Measurements from ENCODE around the gene BCL11B. TPM values are rescaled to one million over a fixed set of nuclear protein-coding genes. Genes with fewer than 3 reads are reported as not detected.

BCL11B gene
- total and polyA plus RNA-seq, 2 donors (not counting 1 experiment from before 2014, with no cell fraction given) = under 0.01 TPM; not detected in 1

- H3K4me2 ChIP-seq (ENCODE audit: extremely low read depth, insufficient read depth, low read length) = no peak overlapping the region
- no peak overlapping the region for H3K27ac ChIP-seq (ENCODE audit: insufficient read depth, low read length)
- no peaks in the 10 kb centered on the region for H4K20me1 ChIP-seq (ENCODE audit: control insufficient read depth, extremely low read depth, insufficient read depth, low read length)
- H3K4me3 ChIP-seq (replicated peaks in 1 of 4; ENCODE audit: control extremely low read depth in 1 of 4, insufficient read depth in 1 of 4, low read depth in 3 of 4, low read length in 4 of 4) = no peak overlapping the region
- no peaks in the 10 kb centered on the region for H3K79me2 ChIP-seq (ENCODE audit: control insufficient read depth, insufficient read depth, low read length)
- no peaks in the 10 kb centered on the region for H3K27me3 ChIP-seq (ENCODE audit: control insufficient read depth, insufficient read depth, low read length)
- TF ChIP-seq EZH2 (IDR thresholded peaks at IDR 0.05; ENCODE audit: low read length, missing control alignments) (no peak), CTCF (conservative IDR thresholded peaks at IDR 0.05 in 1 of 2, IDR thresholded peaks at IDR 0.05 in 1 of 2; ENCODE audit: low read depth in 1 of 2, low read length in 2 of 2) (no peak)
- H2AFZ ChIP-seq (ENCODE audit: low read length) = no peak overlapping the region
- H3K4me1 ChIP-seq (ENCODE audit: control insufficient read depth, extremely low read depth, insufficient read depth, low read length) = no peaks in the 10 kb centered on the region
- no peak for DNase-seq (ENCODE audit: low read depth in 2 of 2)
- no peaks in the 10 kb centered on the region for H3K9me3 ChIP-seq (ENCODE audit: control insufficient read depth, insufficient read depth, low read depth, low read length)
- H3K36me3 ChIP-seq (ENCODE audit: control insufficient read depth, insufficient read depth, low read length) = no peaks in the 10 kb centered on the region
- H3K9ac ChIP-seq (ENCODE audit: insufficient read depth, low read length) = no peak overlapping the region
These were observed 128.2 kb downstream of the BCL11B start for GRCh38 chr14:99143793-99144192.

GRCh38 chr14:99143126-99143525 lies 128.9 kb downstream of the BCL11B start:
- no peak for TF ChIP-seq EZH2 (IDR thresholded peaks at IDR 0.05; ENCODE audit: low read length, missing control alignments)
- TF ChIP-seq CTCF (conservative IDR thresholded peaks at IDR 0.05 in 1 of 2, IDR thresholded peaks at IDR 0.05 in 1 of 2; ENCODE audit: low read depth in 1 of 2, low read length in 2 of 2) = no peak
- Histone ChIP-seq H3K4me2 (ENCODE audit: extremely low read depth, insufficient read depth, low read length) (no peak overlapping the region), H3K79me2 (ENCODE audit: control insufficient read depth, insufficient read depth, low read length) (no peaks in the 10 kb centered on the region), H3K9me3 (ENCODE audit: control insufficient read depth, insufficient read depth, low read depth, low read length) (no peaks in the 10 kb centered on the region), H3K4me3 (replicated peaks in 1 of 4; ENCODE audit: control extremely low read depth in 1 of 4, insufficient read depth in 1 of 4, low read depth in 3 of 4, low read length in 4 of 4) (no peak overlapping the region), H3K27me3 (ENCODE audit: control insufficient read depth, insufficient read depth, low read length) (no peaks in the 10 kb centered on the region), H3K27ac (ENCODE audit: insufficient read depth, low read length) (no peak overlapping the region), H3K9ac (ENCODE audit: insufficient read depth, low read length) (no peak overlapping the region), H3K4me1 (ENCODE audit: control insufficient read depth, extremely low read depth, insufficient read depth, low read length) (no peaks in the 10 kb centered on the region), H3K36me3 (ENCODE audit: control insufficient read depth, insufficient read depth, low read length) (no peaks in the 10 kb centered on the region), H4K20me1 (ENCODE audit: control insufficient read depth, extremely low read depth, insufficient read depth, low read length) (no peaks in the 10 kb centered on the region), H2AFZ (ENCODE audit: low read length) (no peak overlapping the region)
- DNase-seq (ENCODE audit: low read depth in 2 of 2) = no peak

GRCh38 chr14:99141236-99141635 lies 130.8 kb downstream of the BCL11B start:
- no peak for DNase-seq (ENCODE audit: low read depth in 2 of 2)
- no peaks in the 10 kb centered on the region for H4K20me1 ChIP-seq (ENCODE audit: control insufficient read depth, extremely low read depth, insufficient read depth, low read length)
- no peaks in the 10 kb centered on the region for H3K79me2 ChIP-seq (ENCODE audit: control insufficient read depth, insufficient read depth, low read length)
- H3K9ac ChIP-seq (ENCODE audit: insufficient read depth, low read length) = no peak overlapping the region
- H3K27me3 ChIP-seq (ENCODE audit: control insufficient read depth, insufficient read depth, low read length) = no peaks in the 10 kb centered on the region
- TF ChIP-seq EZH2 (IDR thresholded peaks at IDR 0.05; ENCODE audit: low read length, missing control alignments) (no peak), CTCF (conservative IDR thresholded peaks at IDR 0.05 in 1 of 2, IDR thresholded peaks at IDR 0.05 in 1 of 2; ENCODE audit: low read depth in 1 of 2, low read length in 2 of 2) (no peak)
- H3K27ac ChIP-seq (ENCODE audit: insufficient read depth, low read length) = no peak overlapping the region
- H3K4me1 ChIP-seq (ENCODE audit: control insufficient read depth, extremely low read depth, insufficient read depth, low read length) = no peaks in the 10 kb centered on the region
- H3K36me3 ChIP-seq (ENCODE audit: control insufficient read depth, insufficient read depth, low read length) = no peaks in the 10 kb centered on the region
- H3K4me3 ChIP-seq (replicated peaks in 1 of 4; ENCODE audit: control extremely low read depth in 1 of 4, insufficient read depth in 1 of 4, low read depth in 3 of 4, low read length in 4 of 4) = no peak overlapping the region
- no peak overlapping the region for H3K4me2 ChIP-seq (ENCODE audit: extremely low read depth, insufficient read depth, low read length)
- H2AFZ ChIP-seq (ENCODE audit: low read length) = no peak overlapping the region
- no peaks in the 10 kb centered on the region for H3K9me3 ChIP-seq (ENCODE audit: control insufficient read depth, insufficient read depth, low read depth, low read length)
